GM12865 (cell line): ENCODE measurements around the gene WDR54.

Experiments used
- DNase-seq: peaks from one replicate; pipeline ENCODE4 v3.0.0; 2010; ENCODE audit warnings: low read depth
- H3K4me3 ChIP-seq: 2 replicates; pipeline ENCODE4 v1.5.1; 2011; ENCODE audit warnings: mild to moderate bottlenecking, low read depth, low read length, control low read depth
- TF ChIP-seq, protein P1 (sequence below): IDR thresholded peaks from 2 replicates; pipeline ENCODE4 v1.5.1; 2011; ENCODE audit warnings: low read length, control low read depth, low read depth, inconsistent platforms; ENCODE audit not compliant: insufficient read depth; ENCODE audit errors: missing control alignments

Gene WDR54

DNA sequence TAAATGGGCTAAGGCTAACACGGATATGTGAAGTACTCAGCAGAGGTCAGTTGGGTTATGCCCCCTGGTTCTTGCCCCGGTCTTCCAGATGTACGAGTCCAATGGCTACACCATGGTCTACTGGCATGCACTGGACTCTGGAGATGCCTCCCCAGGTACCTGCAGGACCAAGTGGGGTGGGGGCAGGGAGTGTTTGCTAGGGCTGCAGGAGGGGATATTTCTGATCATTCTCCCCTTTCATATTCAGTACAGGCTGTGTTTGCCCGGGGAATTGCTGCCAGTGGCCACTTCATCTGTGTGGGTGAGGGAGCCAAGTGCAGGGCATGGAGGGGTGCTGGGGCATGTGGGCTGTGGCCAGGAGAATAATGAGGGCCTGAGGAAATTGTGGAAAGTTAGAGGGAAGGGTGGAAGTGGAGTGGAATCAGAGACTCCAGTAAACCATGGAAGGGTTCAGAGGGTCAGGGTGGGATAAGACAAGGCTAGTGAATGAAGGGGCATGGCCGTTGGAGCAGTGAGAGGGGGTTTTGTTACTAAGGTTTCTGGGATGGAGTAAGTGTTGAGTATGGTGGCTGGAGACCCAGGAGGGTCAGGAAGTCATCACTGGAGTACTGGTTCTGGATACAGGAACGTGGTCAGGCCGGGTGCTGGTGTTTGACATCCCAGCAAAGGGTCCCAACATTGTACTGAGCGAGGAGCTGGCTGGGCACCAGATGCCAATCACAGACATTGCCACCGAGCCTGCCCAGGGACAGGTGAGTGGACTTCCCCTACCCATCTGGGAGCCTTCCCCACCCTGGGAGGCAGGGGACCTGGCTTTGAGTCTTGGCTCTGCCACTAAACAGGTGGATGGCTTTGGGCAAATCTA lies 1.9 kb downstream of the WDR54 start:
- H3K4me3 ChIP-seq = no peak overlapping the region
- DNase-seq = no peak
- TF ChIP-seq, protein P1, sequence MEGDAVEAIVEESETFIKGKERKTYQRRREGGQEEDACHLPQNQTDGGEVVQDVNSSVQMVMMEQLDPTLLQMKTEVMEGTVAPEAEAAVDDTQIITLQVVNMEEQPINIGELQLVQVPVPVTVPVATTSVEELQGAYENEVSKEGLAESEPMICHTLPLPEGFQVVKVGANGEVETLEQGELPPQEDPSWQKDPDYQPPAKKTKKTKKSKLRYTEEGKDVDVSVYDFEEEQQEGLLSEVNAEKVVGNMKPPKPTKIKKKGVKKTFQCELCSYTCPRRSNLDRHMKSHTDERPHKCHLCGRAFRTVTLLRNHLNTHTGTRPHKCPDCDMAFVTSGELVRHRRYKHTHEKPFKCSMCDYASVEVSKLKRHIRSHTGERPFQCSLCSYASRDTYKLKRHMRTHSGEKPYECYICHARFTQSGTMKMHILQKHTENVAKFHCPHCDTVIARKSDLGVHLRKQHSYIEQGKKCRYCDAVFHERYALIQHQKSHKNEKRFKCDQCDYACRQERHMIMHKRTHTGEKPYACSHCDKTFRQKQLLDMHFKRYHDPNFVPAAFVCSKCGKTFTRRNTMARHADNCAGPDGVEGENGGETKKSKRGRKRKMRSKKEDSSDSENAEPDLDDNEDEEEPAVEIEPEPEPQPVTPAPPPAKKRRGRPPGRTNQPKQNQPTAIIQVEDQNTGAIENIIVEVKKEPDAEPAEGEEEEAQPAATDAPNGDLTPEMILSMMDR = no peak

DNA sequence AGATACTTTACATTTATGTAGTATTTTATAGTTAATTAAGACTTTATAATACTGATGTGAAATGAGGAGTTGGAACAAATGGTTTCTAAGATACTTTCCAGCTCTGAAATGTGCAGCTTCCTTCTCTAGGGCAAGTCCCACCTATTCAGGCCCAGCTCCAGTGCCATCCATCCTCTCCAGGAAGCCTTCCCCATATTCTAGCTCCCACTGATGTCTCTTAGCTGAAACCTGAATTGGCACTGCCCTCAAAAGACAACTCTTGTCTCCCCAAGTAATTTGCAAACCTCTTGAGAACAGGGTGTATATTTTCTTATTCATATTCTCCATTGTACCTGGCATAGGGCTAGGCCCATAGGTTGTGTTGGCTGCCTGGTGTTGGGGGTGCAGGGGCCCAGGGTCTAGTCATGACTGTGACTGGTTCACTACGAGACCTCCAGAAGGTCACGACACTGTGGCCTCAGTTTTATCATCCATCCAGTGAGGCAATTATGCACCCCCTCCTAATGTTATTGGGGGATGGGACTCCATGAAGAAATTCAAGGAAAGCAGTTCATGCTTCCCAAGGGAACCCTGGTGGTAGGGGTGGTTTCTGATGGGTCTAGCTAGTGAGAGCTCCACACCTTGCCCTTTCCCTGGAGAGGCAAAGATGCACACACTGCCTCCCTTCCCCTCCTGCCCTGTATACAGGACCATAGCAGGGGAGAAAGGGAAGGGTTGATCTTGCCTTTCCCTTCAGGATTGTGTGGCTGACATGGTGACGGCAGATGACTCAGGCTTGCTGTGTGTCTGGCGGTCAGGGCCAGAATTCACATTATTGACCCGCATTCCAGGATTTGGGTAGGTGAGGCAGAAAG lies 2.8 kb downstream of the WDR54 start:
- no peak overlapping the region for H3K4me3 ChIP-seq
- TF ChIP-seq, protein P1 = no peak
- no peak for DNase-seq

DNA sequence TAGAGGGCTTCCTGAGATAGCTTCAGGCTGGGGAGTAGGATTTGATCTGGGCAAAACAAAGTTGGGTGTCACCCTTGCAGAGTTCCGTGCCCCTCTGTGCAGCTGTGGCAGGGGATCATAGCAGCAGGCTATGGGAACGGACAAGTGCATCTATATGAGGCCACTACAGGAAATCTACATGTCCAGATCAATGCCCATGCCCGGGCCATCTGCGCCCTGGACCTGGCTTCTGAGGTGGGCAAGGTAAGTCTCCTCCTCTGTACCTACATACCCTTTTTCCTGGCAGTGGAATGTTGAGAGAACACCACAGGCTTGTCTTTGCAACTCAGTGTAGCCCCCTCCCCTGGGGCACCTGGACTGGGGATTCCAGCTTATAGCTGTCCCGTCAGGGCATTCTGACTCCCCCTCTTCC lies 3.5 kb downstream of the WDR54 start:
- H3K4me3 ChIP-seq = no peak overlapping the region
- no peak for DNase-seq
- TF ChIP-seq, protein P1 = no peak

DNA sequence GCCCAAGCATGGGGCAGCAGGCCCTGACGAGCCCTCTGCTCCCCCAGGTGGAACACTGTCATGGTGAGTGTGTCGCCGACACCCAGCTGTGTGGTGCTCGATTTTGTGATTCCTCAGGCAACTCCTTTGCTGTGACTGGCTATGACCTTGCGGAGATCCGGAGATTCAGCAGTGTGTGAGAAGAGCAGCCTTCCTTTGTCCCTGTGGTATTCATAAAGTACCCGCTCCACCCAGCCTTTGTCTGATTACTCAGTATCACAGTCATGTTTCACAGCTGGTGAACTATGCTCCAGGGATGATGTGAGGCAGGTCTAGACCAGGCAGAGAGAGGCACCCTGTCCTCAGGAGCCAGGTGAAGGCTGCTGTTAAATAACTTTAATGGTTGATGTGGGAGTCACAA lies 4.0 kb downstream of the WDR54 start:
- TF ChIP-seq, protein P1 = no peak
- H3K4me3 ChIP-seq = no peak overlapping the region
- no peak for DNase-seq

DNA sequence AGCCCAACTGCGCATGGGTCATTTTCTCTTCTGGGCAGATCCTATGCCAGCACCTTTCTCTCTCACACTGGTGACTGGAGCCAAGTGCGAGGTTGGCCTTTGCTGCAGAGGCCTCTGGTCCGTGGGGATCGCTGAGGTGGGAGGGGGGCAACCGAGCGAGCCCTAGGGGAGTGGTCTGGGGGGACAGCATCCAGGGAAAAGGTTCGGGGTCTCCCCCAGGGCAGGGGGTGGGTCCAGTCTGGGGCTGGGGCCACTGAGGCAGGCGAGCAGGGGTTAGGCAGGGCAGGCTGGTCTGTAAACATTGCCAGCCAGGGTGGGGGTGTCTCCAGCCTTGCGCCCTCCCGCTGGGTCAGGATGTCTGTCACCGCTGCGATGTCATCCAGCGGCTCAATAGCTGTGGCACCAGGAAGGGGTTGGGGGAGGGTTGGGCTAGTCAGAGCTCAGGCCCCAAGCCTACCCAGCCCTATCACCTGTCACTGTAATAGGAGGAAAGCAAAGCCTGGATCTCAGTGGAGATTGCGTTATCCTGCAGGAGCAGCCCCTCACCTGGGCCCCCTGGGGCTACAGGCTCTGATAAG lies 4.7 kb downstream of the WDR54 start:
- no peak overlapping the region for H3K4me3 ChIP-seq
- TF ChIP-seq, protein P1 = no peak
- DNase-seq = no peak

DNA sequence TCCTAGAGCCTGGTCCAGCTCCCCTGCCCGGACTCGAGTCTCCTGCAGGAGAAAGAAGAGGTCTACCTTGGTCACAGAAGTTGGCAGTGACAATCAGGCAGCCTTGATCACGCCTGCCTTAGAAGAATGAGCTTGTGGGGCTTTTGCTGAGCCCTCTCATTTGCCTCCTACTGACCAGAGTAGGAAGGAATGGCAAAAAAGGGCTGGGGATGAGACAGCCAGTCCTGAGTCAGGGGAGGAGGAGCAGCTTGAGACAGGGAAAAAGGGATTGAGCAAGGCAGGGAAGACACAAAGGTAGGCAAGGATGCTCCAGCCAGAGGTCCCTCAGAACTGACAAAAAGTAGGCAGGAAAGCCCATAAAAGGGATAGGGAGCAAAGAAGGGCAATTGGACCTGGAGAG lies 6.0 kb downstream of the WDR54 start:
- TF ChIP-seq, protein P1 = no peak
- no peak overlapping the region for H3K4me3 ChIP-seq
- DNase-seq = no peak
